ENCODE results near the gene STAT1.

DNA sequence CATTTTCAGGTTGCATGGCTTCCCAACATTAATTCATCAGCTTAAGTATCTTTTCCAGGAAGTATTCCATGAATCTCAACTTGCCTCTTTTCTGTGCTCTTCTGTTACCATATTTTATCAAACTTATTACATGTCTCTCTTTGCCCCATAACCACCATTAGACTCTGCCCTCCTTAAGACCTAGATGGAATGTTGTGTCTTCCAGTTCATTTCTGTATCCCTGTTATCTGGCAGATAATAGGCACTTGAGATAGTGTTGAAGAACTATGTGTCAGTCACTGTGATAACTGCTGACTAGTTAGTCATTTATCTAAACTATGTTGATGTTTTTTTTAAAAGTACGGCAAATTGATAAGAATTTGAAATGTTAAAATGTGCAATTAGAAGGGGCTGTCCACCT, 91.6 kb downstream of the STAT1 start:
- TF ChIP-seq, protein P1, sequence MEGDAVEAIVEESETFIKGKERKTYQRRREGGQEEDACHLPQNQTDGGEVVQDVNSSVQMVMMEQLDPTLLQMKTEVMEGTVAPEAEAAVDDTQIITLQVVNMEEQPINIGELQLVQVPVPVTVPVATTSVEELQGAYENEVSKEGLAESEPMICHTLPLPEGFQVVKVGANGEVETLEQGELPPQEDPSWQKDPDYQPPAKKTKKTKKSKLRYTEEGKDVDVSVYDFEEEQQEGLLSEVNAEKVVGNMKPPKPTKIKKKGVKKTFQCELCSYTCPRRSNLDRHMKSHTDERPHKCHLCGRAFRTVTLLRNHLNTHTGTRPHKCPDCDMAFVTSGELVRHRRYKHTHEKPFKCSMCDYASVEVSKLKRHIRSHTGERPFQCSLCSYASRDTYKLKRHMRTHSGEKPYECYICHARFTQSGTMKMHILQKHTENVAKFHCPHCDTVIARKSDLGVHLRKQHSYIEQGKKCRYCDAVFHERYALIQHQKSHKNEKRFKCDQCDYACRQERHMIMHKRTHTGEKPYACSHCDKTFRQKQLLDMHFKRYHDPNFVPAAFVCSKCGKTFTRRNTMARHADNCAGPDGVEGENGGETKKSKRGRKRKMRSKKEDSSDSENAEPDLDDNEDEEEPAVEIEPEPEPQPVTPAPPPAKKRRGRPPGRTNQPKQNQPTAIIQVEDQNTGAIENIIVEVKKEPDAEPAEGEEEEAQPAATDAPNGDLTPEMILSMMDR (IDR thresholded peaks at IDR 0.05) = no peak
- TF ChIP-seq EZH2 (IDR thresholded peaks at IDR 0.05) (no peak), EZH2phosphoT487 (IDR thresholded peaks at IDR 0.05) (no peak)

Data from neural progenitor cell (in vitro differentiated cells).